Panc1 (cell line): ENCODE results near the gene HSPB9. TPM values are rescaled to one million over a fixed set of nuclear protein-coding genes. Genes with fewer than 3 reads are reported as not detected.

Experiments
- ATAC-seq: fragments of 200-7000 bp; cut with Tn5 transposase; 2 replicates; pipeline ENCODE4 v1.9.1; 2020; ENCODE audit warnings: mild to moderate bottlenecking, moderate library complexity
- BruUV-seq: library from RNA; stranded (reverse); fragments of 400-500 nt; replicated peaks from 2 replicates; lab custom pipeline; 2021; lab: Mats Ljungman, UMichigan
- CTCF ChIA-PET: fragments of 300-600 bp; sonication (Branson Sonifier 250); formaldehyde crosslinking; loops from one replicate; lab custom pipeline; 2022; ENCODE audit warnings: antibody characterized with exemption; lab: Charles Lee
- POLR2A ChIA-PET: fragments of 300-600 bp; sonication (Branson Sonifier 250); formaldehyde crosslinking; loops from one replicate; lab custom pipeline; 2022; ENCODE audit warnings: antibody characterized with exemption; lab: Charles Lee
- DNase-seq: peaks from one replicate; pipeline ENCODE4 v3.0.0-alpha.2; 2010; ENCODE audit warnings: low read depth, low spot score
- H3K27ac ChIP-seq: 2 replicates; pipeline ENCODE4 v1.5.1; 2011; ENCODE audit warnings: mild to moderate bottlenecking, low read length, inconsistent platforms
- H3K27me3 ChIP-seq: fragments of 200-500 bp; sonication (Bioruptor generic); 2 replicates; pipeline ENCODE4 v1.6.0; 2014; ENCODE audit warnings: low read length, inconsistent platforms; ENCODE audit not compliant: control insufficient read depth, insufficient read depth
- H3K36me3 ChIP-seq: fragments of 200-500 bp; sonication (Bioruptor generic); 2 replicates; pipeline ENCODE4 v1.5.1; 2014; ENCODE audit warnings: inconsistent platforms, mild to moderate bottlenecking, low read length, moderate library complexity; ENCODE audit not compliant: control insufficient read depth, insufficient read depth
- H3K4me1 ChIP-seq: 2 replicates; pipeline ENCODE4 v1.5.1; 2011; ENCODE audit warnings: inconsistent platforms, mild to moderate bottlenecking, low read length, moderate library complexity; ENCODE audit not compliant: control insufficient read depth, insufficient read depth
- H3K4me3 ChIP-seq, 2 experiments: 2 replicates each; pipeline ENCODE4 v1.5.1; 2011 to 2012; ENCODE audit warnings: low read depth in 2 of 2, low read length in 2 of 2, mild to moderate bottlenecking in 2 of 2, inconsistent platforms in 1 of 2, moderate library complexity in 1 of 2
- H3K9me3 ChIP-seq: fragments of 200-500 bp; sonication (Bioruptor generic); 2 replicates; pipeline ENCODE4 v1.5.1; 2014; ENCODE audit warnings: low read depth, mild to moderate bottlenecking, inconsistent platforms, low read length, moderate library complexity; ENCODE audit not compliant: control insufficient read depth, insufficient read depth
- CTCF ChIP-seq: fragments of 450-650 bp; IDR thresholded peaks from 2 replicates; pipeline ENCODE4 v1.5.1; 2017; ENCODE audit warnings: mild to moderate bottlenecking
- POLR2AphosphoS5 ChIP-seq: IDR thresholded peaks from 2 replicates; pipeline ENCODE4 v1.6.1; 2012; ENCODE audit warnings: mild to moderate bottlenecking, low read depth, low read length, moderate library complexity
- REST ChIP-seq, 2 experiments: IDR thresholded peaks; 2 replicates each; pipeline ENCODE4 v1.6.1; 2011 to 2012; ENCODE audit warnings: low read depth in 2 of 2, control low read depth in 1 of 2, low read length in 1 of 2, mild to moderate bottlenecking in 1 of 2, moderate library complexity in 1 of 2; ENCODE audit not compliant: insufficient read depth in 1 of 2
- SIN3A ChIP-seq: IDR thresholded peaks from 2 replicates; pipeline ENCODE4 v1.6.1; 2012; ENCODE audit warnings: low read depth, mild to moderate bottlenecking, low read length, moderate library complexity, borderline replicate concordance; ENCODE audit not compliant: insufficient read depth
- TCF7L2 ChIP-seq: IDR thresholded peaks from 2 replicates; pipeline ENCODE4 v1.6.1; 2011; ENCODE audit warnings: mild to moderate bottlenecking, low read depth, low read length, inconsistent platforms
- in situ Hi-C: cut with HindIII; loops from 2 replicates; pipeline ENCODE4 v1.10.0; 2016; ENCODE audit warnings: low sequenced_read_pairs, low pct_unique_long_range_greater_than_20kb
- intact Hi-C: fragments of 100-400 bp; cut with micrococcal nuclease; formaldehyde crosslinking; loops from one replicate; pipeline ENCODE4 v1.10.0; 2022; ENCODE audit not compliant: unreplicated experiment
- total RNA-seq: library from RNA; stranded (reverse); gene quantifications from one replicate; pipeline ENCODE4 v1.2.1, GENCODE V29; 2021; ENCODE audit not compliant: unreplicated experiment

The HSPB9 gene
- total RNA-seq, 1 experiment from 2014 or later: not detected

- intact Hi-C loops: no loop called here
- POLR2A ChIA-PET: interaction anchor here (0.8 kb wide), 1 partner anchor 9 kb away, joined by 3 read pairs; the partner anchor contains the start of gene RAB5C
These were observed 41.2 kb downstream of the HSPB9 start for GRCh38 chr17:42163696-42164407.

GRCh38 chr17:42165751-42166150 lies 43.1 kb downstream of the HSPB9 start:
- Histone ChIP-seq H3K4me1 (no peaks in the 10 kb centered on the region), H3K9me3 (no peaks in the 10 kb centered on the region), H3K36me3 (no peaks in the 10 kb centered on the region), H3K27me3 (no peaks in the 10 kb centered on the region), H3K27ac (no peak overlapping the region), H3K4me3 (no peak overlapping the region)
- DNase-seq (no peak), ATAC-seq (no peak)
- in situ Hi-C loops: no loop called here
- TF ChIP-seq POLR2AphosphoS5 (no peak), TCF7L2 (no peak), REST (IDR thresholded peaks at IDR 0.05; ENCODE audit: insufficient read depth in 1 of 2, low read depth in 2 of 2, low read length in 1 of 2) (no peak), CTCF (no peak), SIN3A (no peak)
- intact Hi-C loops: no loop called here
- ChIA-PET CTCF (no interaction called here), POLR2A (interaction anchor here (0.6 kb wide), 1 partner anchor 1719 kb away, joined by 3 read pairs; no protein-coding TSS in a partner anchor)
- no TSS peak for BruUV-seq

More at GRCh38 chr17:42163696-42164407, 41.2 kb downstream of the HSPB9 start:
- ATAC-seq (no peak), DNase-seq (no peak)
- TF ChIP-seq SIN3A (no peak), TCF7L2 (no peak), REST (IDR thresholded peaks at IDR 0.05; ENCODE audit: insufficient read depth in 1 of 2, low read depth in 2 of 2, low read length in 1 of 2) (no peak), CTCF (no peak), POLR2AphosphoS5 (no peak)
- Histone ChIP-seq H3K36me3 (no peaks in the 10 kb centered on the region), H3K4me3 (no peak overlapping the region), H3K9me3 (no peaks in the 10 kb centered on the region), H3K27ac (no peak overlapping the region), H3K4me1 (no peaks in the 10 kb centered on the region), H3K27me3 (no peaks in the 10 kb centered on the region)
- CTCF ChIA-PET: interaction anchor here (0.6 kb wide), 1 partner anchor 364 kb away, joined by 3 read pairs; no protein-coding TSS in a partner anchor
- in situ Hi-C loops: no loop called here
- no TSS peak for BruUV-seq
